Type B pancreatic cell (in vitro differentiated cells): Measurements from ENCODE around the gene PSMB3. TPM values are rescaled to one million over a fixed set of nuclear protein-coding genes. Genes with fewer than 3 reads are reported as not detected.
A peak's percentile ranks its signal among the peaks of the same experiment; 100 is the strongest.

ENCODE experiments used
- DNase-seq: peaks from one replicate; pipeline ENCODE4 v3.0.0; 2021; ENCODE audit warnings: mixed read lengths; ENCODE audit not compliant: unreplicated experiment; ENCODE audit errors: extremely low spot score
- H3K27ac Mint-ChIP-seq: 2 replicates; pipeline ENCODE4 v1.8.0; 2021; ENCODE audit warnings: mild to moderate bottlenecking, mixed read lengths
- H3K27me3 Mint-ChIP-seq: 2 replicates; pipeline ENCODE4 v1.8.0; 2021; ENCODE audit warnings: mixed read lengths
- H3K36me3 Mint-ChIP-seq: 2 replicates; pipeline ENCODE4 v1.8.0; 2021; ENCODE audit warnings: mixed read lengths
- H3K4me1 Mint-ChIP-seq: one replicate; pipeline ENCODE4 v1.8.0; 2021; ENCODE audit warnings: mixed read lengths; ENCODE audit not compliant: unreplicated experiment
- H3K4me3 Mint-ChIP-seq: 2 replicates; pipeline ENCODE4 v1.8.0; 2021; ENCODE audit warnings: mild to moderate bottlenecking, mixed read lengths
- H3K9me3 Mint-ChIP-seq: 2 replicates; pipeline ENCODE4 v1.8.0; 2021; ENCODE audit warnings: mixed read lengths
- CTCF ChIP-seq: fragments of 200-600 bp; sonication (generic); conservative IDR thresholded peaks from 2 replicates; pipeline ENCODE4 v1.5.0; 2021; ENCODE audit warnings: antibody characterized with exemption, mild to moderate bottlenecking
- total RNA-seq: library from RNA; stranded (reverse); gene quantifications from 2 replicates; pipeline ENCODE4 v1.2.1, GENCODE V29; 2021; ENCODE audit warnings: low replicate concordance

The PSMB3 gene
- total RNA-seq, 1 donor from 2014 or later = 149 TPM

- peaks cover 4% of the 10 kb centered on the region for H3K36me3 Mint-ChIP-seq
- peaks cover 41% of the 10 kb centered on the region for H3K4me1 Mint-ChIP-seq
- no peak for TF ChIP-seq CTCF
- H3K9me3 Mint-ChIP-seq = no peaks in the 10 kb centered on the region
- no peak for DNase-seq
- no peak overlapping the region for H3K27ac Mint-ChIP-seq
- H3K27me3 Mint-ChIP-seq = no peaks in the 10 kb centered on the region
- H3K4me3 Mint-ChIP-seq = no peak overlapping the region
These were observed 11.7 kb upstream of the PSMB3 start for GRCh38 chr17:38740806-38741205.

- TF ChIP-seq CTCF = no peak
- no peaks in the 10 kb centered on the region for H3K9me3 Mint-ChIP-seq
- H3K27me3 Mint-ChIP-seq = no peaks in the 10 kb centered on the region
- H3K4me1 Mint-ChIP-seq = peaks cover 48% of the 10 kb centered on the region
- H3K27ac Mint-ChIP-seq = no peak overlapping the region
- no peak for DNase-seq
- H3K4me3 Mint-ChIP-seq = no peak overlapping the region
- peaks cover 4% of the 10 kb centered on the region for H3K36me3 Mint-ChIP-seq
These were observed 11.1 kb upstream of the PSMB3 start for GRCh38 chr17:38741461-38741860.

- no peak for DNase-seq
- Mint-ChIP-seq H3K27me3 (no peaks in the 10 kb centered on the region), H3K36me3 (peaks cover 4% of the 10 kb centered on the region), H3K4me3 (peak overlapping the region; percentile 72), H3K9me3 (no peaks in the 10 kb centered on the region), H3K4me1 (peaks cover 50% of the 10 kb centered on the region), H3K27ac (peak overlapping the region; percentile 81)
- no peak for TF ChIP-seq CTCF
These were observed 10.6 kb upstream of the PSMB3 start for GRCh38 chr17:38741921-38742410.

- H3K4me1 Mint-ChIP-seq = peaks cover 50% of the 10 kb centered on the region
These were observed 9.9 kb upstream of the PSMB3 start for GRCh38 chr17:38742411-38743308.

GRCh38 chr17:38743556-38744171 is 8.9 kb upstream of the PSMB3 start:
- no peak for DNase-seq
- no peak for TF ChIP-seq CTCF
- Mint-ChIP-seq H3K27me3 (no peaks in the 10 kb centered on the region), H3K9me3 (no peaks in the 10 kb centered on the region), H3K4me3 (peak overlapping the region; percentile 62), H3K36me3 (no peaks in the 10 kb centered on the region), H3K4me1 (peaks cover 47% of the 10 kb centered on the region), H3K27ac (peak overlapping the region; percentile 56)

More at GRCh38 chr17:38742411-38743308, 9.9 kb upstream of the PSMB3 start:
- H3K36me3 Mint-ChIP-seq = peaks cover 4% of the 10 kb centered on the region
- DNase-seq = no peak
- H3K4me3 Mint-ChIP-seq = peak overlapping the region; percentile 72
- H3K9me3 Mint-ChIP-seq = no peaks in the 10 kb centered on the region
- peak overlapping the region; percentile 81 for H3K27ac Mint-ChIP-seq
- H3K27me3 Mint-ChIP-seq = no peaks in the 10 kb centered on the region
- TF ChIP-seq CTCF = no peak
